GM19468 (cell line): Measurements from ENCODE around the gene TOP1.

Experiments
- ATAC-seq: cut with Tn5 transposase; IDR thresholded peaks from one replicate; pipeline ENCODE4 v1.9.1; 2021; ENCODE audit warnings: mild to moderate bottlenecking, moderate library complexity, moderate number of reproducible peaks; ENCODE audit not compliant: unreplicated experiment; ENCODE audit errors: extremely low read depth

Gene TOP1

DNA sequence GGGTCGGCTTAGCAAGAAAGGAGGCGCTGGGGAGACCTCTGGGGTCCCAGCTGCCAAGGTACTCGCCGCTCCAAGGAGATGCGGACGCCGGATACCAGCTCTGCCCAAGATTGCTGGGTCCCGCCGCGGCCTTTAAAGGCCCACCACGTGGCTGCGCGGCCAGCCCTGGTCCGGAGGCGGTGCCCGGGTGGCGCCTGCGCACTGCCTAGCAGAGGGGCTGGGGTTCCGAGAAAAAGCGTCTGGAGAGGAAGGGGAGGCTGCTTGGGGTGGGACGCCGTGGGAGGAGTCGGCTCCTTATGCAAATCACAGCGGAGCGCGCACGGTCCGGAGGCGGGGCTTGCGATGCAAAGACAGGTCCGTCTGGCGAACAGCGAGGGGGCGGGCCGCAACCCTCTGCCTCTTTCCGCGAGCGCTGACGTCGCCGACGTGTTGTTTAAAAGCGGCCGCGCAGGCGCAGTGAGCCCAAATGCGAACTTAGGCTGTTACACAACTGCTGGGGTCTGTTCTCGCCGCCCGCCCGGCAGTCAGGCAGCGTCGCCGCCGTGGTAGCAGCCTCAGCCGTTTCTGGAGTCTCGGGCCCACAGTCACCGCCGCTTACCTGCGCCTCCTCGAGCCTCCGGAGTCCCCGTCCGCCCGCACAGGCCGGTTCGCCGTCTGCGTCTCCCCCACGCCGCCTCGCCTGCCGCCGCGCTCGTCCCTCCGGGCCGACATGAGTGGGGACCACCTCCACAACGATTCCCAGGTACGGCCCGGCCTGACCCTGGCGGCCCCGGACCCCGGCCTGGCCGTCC, at the start of gene TOP1:
TOP1 (plus strand) TSS at position 464 of the 791 bp plus-strand sequence; CDS start at position 710, 246 bp downstream.
- ATAC-seq: peak; percentile 90

- no peak for ATAC-seq
These were observed 49.4 kb upstream of the TOP1 start for GRCh38 chr20:40979247-40979646.

- ATAC-seq: peak; percentile 15
These were observed 48.4 kb upstream of the TOP1 start for GRCh38 chr20:40980106-40980827.

DNA sequence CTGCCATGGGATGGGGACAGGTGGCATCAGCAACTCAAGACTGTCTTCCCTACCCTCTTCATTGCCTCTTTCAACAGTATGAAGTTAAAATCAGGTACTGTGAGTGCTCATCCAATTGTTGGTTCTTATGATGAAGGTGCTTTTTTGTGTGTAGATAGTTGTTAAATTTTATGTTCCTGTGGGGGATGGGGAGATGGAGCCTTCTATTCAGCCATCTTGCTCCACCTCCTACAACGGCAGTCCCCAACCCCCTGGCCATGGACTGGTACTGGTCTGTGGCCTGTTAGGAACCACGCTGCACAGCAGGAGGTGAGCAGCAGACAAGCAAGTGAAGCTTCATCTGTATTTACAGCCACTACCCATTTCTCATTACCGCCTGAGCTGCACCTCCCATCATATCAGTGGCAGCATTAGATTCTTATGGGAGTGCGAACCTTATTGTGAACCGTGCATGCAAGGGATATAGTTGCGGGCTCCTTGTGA, 47.8 kb upstream of the TOP1 start:
- no peak for ATAC-seq

- no peak for ATAC-seq
These were observed 46.0 kb upstream of the TOP1 start for GRCh38 chr20:40982415-40983145.

DNA sequence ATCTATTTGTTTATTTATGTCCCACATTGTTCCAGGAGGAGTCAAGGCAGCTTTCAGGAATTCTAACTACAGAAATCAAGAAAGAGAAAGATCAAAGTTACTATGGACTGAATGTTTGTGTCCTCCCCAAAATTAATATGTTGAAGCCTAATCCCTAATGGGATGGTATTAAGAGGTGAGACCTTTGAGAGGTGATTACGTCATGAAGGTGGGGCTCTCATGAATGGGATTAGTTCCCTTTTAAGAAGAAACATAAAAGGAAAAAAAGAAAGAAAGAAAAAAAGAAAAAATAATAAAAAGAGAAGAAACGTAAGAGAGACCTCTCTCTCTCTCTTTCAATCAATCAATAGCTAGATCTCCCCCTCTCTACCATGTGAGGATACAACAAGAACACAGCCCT, 44.7 kb upstream of the TOP1 start:
- no peak for ATAC-seq

GRCh38 chr20:40984496-40984895, 44.1 kb upstream of the TOP1 start:
- no peak for ATAC-seq

DNA sequence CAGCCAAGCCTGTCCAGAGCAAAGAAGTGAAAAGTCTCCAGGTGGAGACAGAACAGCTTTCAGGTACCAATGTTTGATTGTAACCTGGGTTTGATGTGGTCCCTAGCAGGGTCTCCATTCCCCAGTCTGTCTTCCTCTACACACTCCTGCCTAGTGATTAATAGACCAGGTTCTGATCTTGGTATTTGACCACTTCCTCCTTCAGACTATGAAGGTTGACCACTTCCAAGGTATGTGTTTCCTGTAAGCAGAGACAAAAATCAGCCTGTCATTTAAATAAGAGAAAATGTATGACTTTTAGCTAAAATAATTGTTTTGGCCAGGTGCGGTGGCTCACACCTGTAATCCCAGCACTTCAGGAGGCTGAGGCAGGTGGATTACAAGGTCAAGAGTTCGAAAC, 41.8 kb upstream of the TOP1 start:
- ATAC-seq: no peak

DNA sequence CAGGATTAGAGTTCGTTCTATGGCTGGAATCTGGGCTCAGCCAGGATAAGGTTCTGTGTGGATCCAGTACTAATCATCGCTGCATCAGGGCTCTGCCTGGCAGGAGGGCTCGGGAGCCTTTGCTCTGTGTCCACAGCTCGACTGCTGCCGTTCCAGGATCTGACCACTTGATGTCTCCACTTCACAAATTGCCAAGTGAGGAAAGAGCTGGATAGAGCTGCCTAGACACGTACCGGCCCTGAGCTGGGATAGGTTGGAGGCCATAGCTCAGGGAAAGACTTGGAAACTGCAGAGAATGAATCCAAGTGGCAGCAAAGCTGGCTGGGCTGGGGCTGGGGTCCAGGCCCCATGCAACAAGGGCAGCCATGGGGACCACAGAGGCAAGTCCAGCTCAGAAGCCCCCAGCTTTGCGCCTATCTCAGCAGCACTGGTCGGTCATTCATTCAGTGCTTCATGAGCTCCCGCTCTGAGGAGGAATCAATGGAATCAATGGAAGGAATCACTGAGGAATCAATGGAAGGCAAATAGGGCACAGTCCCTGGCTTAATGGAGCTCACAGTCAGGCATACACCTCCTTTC, 38.0 kb upstream of the TOP1 start:
- ATAC-seq: no peak

DNA sequence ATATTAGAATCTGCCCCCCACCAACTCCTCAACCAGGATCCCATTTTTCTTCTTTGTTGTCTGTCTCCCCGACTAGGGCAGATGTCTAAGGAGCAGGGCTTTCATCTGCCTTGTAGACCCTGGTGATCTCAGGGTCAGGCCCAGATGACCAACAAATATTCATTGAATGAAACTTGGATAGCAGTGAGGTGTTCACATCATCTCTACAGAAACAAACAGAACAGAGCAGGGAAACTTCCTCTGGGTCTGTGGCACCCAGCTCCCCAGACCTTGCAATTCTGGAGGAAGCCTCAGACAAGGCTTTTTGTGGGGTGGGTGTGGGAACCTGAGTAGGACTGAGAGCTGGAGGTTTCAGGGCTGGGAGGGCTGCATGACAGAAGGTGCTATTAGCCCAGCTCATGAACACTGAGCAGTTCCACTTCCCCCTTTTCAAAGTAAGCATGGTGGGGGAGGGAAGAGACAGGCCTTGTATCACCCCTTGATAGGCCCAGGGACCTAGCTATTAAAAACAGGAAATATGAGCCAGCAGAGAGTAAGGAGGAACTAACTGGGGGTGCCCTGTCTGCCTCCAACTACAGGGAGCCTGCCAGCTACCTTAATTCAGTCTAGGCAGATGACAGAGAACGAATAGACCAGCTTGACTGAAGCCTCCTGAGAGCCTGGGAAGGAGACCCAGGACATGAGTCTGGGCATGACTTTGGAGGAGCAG, 37.3 kb upstream of the TOP1 start:
- ATAC-seq: peak; percentile 85

DNA sequence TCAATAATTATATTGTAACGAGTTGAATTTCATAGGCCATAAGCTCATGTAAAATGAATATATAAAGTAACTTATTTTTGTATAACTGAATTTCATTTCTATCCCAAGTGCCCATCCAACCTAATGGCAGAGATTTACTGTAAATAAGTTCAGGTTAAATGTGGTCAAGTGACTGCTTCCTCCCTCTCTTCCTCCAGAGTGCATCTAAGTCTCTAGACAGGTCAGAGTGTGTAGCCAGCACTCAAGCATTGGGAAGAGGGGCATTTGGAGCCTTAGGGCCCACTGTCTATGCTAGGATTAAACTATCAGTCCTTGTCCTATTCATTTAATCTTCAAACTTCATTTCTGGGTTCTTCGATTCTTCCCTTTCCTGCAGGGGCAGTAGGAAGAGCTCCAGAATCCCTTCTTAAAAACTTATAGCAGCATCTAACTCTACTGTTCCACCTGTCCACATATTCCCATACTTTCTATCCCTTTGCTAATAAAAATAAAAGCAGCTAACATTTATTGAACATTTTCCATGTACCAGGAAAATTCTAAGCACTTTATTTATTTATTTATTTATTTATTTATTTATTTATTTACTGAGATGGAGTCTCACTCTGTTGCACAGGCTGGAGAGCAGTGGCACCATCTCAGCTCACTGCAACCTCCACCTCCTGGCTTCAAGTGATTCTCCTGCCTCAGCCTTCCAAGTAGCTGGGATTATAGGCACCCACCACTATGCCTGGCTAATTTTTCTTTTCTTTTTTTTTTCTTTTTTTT, 36.1 kb upstream of the TOP1 start:
- no peak for ATAC-seq

GRCh38 chr20:40993794-40994540, 34.7 kb upstream of the TOP1 start:
- ATAC-seq: no peak

GRCh38 chr20:40996326-40996725, 32.3 kb upstream of the TOP1 start:
- no peak for ATAC-seq

DNA sequence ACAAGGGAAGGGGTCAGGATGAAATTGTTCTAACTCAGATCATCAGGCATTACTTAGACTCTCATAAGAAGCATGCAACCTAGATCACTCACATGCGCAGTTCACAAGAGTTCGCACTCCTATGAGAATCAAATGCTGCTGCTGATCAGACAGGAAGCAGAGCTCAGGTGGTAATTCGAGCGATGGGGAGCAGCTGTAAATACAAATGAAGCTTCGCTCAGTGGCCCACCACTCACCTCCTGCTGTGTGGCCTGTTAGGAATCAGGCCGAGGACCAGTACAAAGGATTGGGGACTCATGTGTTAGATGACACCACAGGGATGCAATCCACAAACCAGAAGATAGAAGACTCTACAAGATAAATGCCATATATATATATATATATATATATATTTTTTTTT, 31.5 kb upstream of the TOP1 start:
- no peak for ATAC-seq

GRCh38 chr20:40999841-41000240, 28.8 kb upstream of the TOP1 start:
- no peak for ATAC-seq

DNA sequence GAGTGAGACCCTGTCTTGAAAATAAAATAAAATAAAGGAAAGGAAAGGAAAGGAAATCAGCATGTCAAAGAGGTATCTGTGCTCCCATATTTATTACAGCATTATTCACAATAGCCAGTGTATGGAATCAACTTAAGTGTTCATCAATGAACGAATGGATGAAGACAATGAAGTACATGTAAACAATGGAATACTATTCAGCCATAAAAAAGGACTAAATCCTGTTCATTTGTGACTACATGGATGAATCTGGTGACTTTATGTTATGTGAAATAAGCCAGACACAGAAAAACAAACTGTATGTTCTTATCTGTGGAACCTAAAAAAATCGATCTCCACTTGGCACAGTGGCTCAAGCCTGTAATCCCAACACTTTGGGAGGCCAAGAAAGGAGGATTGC, 28.0 kb upstream of the TOP1 start:
- ATAC-seq: no peak

DNA sequence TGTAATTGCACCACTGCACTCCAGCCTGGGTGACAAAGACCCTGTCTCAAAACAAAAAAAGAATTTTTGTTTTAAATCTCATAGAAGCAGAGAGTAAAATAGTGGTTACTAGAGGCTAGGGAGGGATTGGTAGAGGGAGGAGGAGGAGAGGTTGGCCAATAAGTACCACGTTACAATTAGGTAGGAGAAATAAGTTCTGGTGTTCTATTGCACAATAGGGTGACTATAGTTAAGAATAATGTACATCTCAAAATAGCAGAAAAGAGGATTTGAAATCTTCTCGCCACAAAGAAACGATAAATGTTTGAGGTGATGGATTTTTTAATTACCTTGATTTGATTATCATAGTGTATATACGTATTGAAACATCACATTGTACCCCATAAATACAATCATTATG, 27.1 kb upstream of the TOP1 start:
- ATAC-seq: no peak

DNA sequence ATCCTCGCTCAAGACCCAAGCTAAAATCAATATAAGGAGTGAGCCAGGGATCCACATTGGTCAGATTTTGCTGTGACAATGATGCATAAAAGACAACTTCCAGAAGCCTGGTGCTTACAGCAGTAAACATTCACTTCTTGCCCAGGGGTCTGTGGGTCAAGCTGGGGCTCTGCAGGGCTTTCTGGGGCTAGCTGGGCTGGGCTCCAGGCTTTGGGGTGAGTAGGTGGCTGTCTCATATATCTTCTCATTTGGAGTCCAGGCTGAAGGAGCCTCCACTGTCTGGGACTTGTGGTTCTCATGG, 25.8 kb upstream of the TOP1 start:
- ATAC-seq: no peak
